NCI-H2196 treated with DMSO at 0.1 percent for 48 hours (cell line): ENCODE measurements around the gene OARD1.
A peak's percentile ranks its signal among the peaks of the same experiment; 100 is the strongest.
"Not testable (repeated sequence)": the region's sequence is repeated elsewhere in the genome, so short reads cannot be mapped to it uniquely, and the experiment has no call there.

Experiments used
- DNase-seq: peaks from one replicate; lab custom pipeline; 2025; ENCODE audit not compliant: unreplicated experiment; lab: John Stamatoyannopoulos, UW

Gene OARD1

GRCh38 chr6:41071923-41072835, at the start of gene OARD1:
OARD1 (minus strand) TSS chr6:41072356; CDS start chr6:41071634, 722 bp downstream.
- DNase-seq: peak; percentile 99

- DNase-seq: no peak
Observed at GRCh38 chr6:41120058-41120457, 47.9 kb upstream of the OARD1 start.

GRCh38 chr6:41119508-41119907, 47.4 kb upstream of the OARD1 start:
- no peak for DNase-seq

- DNase-seq: not testable (repeated sequence)
Observed at GRCh38 chr6:41115027-41115426, 42.9 kb upstream of the OARD1 start.

GRCh38 chr6:41111017-41111416, 38.9 kb upstream of the OARD1 start:
- DNase-seq: no peak

- no peak for DNase-seq
Observed at GRCh38 chr6:41103847-41104246, 31.7 kb upstream of the OARD1 start.

GRCh38 chr6:41100871-41101287, 28.7 kb upstream of the OARD1 start:
- DNase-seq: no peak

GRCh38 chr6:41098366-41098765, 26.2 kb upstream of the OARD1 start:
- no peak for DNase-seq

GRCh38 chr6:41097467-41098090, 25.4 kb upstream of the OARD1 start:
- no peak for DNase-seq

GRCh38 chr6:41093729-41094128, 21.6 kb upstream of the OARD1 start:
- no peak for DNase-seq

- peak; percentile 12 for DNase-seq
Observed at GRCh38 chr6:41092421-41093140, 20.4 kb upstream of the OARD1 start.

- DNase-seq: no peak
Observed at GRCh38 chr6:41090841-41091761, 18.9 kb upstream of the OARD1 start.

GRCh38 chr6:41088451-41088850, 16.3 kb upstream of the OARD1 start:
- DNase-seq: no peak

GRCh38 chr6:41085182-41085581, 13.0 kb upstream of the OARD1 start:
- DNase-seq: no peak

- no peak for DNase-seq
Observed at GRCh38 chr6:41083072-41083471, 10.9 kb upstream of the OARD1 start.

GRCh38 chr6:41080621-41081020, 8.5 kb upstream of the OARD1 start:
- DNase-seq: no peak

GRCh38 chr6:41079080-41079479, 6.9 kb upstream of the OARD1 start:
- DNase-seq: no peak

- DNase-seq: no peak
Observed at GRCh38 chr6:41078101-41078500, 5.9 kb upstream of the OARD1 start.

GRCh38 chr6:41077536-41077935, 5.4 kb upstream of the OARD1 start:
- no peak for DNase-seq
